Measurements from ENCODE around the gene TWIST2. TPM values are rescaled to one million over a fixed set of nuclear protein-coding genes. Genes with fewer than 3 reads are reported as not detected.

Gene TWIST2
- total RNA-seq, 1 donor from 2014 or later = not detected

DNA sequence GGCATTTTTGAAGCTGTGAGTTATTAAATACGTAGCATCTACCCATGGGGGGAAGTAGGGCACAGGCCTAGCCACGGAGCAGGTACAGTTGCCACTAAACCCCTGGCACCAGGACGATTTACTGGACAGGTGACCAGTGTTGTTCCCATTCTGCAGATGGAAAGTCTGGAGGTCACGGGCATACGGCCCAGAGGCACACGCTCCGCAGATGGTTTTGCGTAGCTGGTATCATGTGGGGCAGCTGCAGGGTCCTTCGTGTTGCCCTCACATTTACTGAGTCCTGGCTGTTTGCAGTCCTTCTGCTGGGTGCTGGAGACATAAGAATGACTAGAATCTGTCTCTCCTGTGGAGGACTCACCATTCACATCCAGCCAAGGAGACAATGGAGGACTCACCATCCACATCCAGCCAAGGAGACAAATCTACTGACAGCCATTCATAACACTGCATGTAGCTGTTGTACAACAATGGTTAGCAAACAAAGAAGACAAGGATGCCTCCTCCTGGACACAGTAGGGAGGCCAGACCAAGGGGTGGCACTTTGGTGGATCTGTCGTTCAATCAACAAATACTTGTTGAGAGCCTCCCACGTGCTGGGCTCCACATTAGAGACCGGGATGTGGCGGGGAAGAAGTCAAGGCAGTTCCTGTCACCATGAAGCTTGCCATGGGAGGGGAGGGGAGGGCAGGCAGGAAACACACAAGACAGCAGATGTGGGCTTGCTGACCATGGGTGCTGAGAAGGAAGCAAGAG lies 24.9 kb downstream of the TWIST2 start:
- intact Hi-C loops (cut with micrococcal nuclease) = no loop called here

DNA sequence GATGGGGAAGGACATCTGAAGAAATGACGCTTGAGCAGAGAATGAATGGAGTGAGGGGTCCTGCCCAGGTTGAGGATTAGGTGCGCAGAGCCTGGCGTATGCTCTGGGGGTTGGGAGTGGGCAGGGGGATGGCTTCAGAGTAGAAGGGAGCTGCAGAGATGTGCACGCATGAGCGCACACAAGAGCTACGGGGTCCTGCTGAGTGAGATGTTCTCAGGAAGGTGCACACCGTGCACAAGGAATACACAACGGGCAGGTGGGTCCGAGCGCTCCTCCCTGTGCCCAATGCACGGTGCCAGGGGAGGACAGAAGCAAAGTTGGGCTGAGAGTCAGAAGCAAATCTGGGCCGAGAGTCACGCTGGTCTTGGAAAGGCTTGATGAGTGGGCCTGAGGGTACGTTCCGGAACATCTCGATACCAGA lies 25.5 kb downstream of the TWIST2 start:
- intact Hi-C loops (cut with micrococcal nuclease) = no loop called here

DNA sequence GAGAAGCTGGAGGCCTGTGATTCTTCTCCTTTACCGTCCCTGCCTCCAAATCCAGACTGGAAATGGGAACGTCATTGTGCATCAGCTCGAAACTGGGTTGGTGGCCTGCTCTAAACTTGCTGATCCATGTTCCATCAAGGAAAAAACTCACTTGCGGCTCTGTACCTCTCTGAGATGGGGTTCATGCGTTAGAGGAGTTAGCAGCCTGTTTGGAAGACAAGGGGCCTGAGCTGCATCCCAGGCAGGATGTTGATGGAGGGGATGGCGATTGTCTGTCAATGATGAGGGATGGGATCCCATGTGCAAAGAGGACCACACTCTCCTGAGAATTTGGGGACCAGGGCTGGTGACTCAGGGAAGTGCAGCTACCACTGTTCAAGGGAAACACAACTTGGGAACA lies 26.0 kb downstream of the TWIST2 start:
- intact Hi-C loops (cut with micrococcal nuclease) = no loop called here

DNA sequence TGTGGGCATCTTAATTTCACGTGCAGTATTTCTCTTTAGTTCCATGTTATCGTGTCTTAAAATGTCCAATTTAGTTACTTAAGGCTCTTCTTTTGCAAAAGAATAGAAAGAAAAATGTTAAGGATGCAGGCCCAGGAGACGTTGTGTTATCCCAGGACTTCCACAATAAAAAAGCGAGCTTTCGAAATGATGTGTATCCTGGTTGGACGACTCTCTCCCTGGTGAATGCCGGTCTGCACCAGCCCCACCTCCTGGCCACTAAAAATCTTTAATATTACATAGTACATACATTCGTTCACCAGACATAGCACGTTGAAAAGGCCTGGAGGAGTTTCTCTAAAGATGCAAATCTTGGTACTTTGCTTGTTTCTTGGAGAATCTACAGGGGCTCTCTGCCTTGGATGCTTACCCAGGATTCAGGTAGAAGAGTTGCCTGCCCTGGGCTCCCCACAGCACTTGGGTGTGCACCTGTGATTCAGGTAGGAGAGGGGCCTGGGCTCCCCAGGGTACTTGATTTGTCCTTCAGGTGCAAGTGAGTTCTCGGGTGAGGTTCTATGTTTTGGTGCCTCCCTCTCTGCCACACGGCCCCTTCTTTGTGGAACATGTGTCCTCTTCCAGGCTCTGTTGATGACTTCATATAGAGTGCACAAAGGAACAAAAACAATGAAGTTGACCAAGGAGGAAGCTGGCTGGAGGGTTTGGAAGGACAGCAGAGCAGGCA lies 26.6 kb downstream of the TWIST2 start:
- intact Hi-C loops (cut with micrococcal nuclease) = no loop called here

DNA sequence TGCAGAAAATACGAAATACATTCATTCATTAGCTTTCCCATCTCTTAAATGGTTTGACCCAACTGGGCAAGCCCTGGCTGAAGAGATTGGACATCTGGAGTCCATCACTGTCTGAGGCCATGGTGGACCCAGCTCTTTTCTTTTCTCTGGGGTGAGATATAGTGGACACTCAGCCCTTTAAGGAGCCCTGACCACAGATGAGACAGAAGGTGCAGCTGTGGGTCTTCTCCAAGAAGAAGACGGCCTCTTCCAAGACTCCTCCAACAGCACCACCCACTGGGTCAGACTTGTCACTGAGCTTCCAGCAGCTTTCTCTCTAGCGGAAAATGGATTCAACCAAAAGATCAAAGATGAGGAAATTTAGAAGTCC lies 27.2 kb downstream of the TWIST2 start:
- intact Hi-C loops (cut with micrococcal nuclease) = no loop called here

DNA sequence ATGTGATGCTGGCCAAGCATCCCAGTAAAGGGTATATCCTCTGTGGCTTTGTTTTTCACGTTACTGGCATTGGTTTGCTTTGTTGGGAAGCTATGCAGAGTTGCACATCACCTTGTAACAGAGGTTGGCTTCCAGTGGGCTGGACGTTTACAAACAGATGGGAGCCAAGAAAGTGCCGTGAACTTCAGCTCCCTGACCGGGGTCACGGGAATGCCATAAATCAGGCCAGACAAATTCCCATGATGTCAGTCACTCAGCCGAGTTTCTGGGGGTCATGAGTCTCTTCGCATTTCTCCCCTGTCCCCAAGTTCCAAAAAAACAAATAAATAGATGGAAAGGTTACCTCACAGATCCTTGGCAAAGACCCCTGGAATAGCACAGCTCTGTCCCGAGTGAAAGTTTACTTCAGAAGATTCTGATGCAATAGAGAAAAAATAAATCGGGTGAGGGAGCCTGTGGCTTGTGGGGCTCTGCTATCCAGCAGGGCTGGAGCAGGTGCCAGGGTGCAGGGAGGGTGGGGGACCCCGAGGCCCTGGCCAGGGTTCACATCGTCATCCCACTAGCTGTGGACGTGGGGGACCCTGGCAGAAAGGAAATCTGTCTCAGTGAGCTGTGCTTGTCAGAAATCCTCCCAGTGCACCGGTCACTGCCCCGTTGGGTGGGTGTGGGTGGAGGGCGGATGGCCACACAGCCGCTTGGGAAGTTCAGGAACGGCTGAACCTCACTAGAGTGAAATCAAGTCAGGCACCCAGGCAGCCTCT lies 27.8 kb downstream of the TWIST2 start:
- intact Hi-C loops (cut with micrococcal nuclease) = no loop called here

DNA sequence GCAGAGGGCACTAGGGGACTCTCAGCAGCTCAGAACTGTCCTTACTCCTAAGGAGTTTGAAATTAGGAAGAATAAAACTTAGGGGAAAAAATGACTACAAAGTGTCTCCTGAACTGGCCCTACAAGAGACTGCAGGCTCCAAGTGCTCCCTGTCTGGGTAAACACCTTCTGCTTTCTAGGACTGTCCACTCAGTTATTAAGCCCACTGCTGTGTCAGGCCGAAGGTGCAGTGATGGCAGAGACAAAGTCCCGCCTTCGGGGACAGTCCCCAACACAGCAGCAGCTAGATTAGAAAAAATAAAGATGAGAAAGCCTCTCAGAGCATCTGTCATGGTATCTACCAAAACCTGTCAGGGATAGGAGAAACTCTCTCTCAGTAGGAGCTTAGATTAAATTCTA lies 28.3 kb downstream of the TWIST2 start:
- intact Hi-C loops (cut with micrococcal nuclease) = no loop called here

DNA sequence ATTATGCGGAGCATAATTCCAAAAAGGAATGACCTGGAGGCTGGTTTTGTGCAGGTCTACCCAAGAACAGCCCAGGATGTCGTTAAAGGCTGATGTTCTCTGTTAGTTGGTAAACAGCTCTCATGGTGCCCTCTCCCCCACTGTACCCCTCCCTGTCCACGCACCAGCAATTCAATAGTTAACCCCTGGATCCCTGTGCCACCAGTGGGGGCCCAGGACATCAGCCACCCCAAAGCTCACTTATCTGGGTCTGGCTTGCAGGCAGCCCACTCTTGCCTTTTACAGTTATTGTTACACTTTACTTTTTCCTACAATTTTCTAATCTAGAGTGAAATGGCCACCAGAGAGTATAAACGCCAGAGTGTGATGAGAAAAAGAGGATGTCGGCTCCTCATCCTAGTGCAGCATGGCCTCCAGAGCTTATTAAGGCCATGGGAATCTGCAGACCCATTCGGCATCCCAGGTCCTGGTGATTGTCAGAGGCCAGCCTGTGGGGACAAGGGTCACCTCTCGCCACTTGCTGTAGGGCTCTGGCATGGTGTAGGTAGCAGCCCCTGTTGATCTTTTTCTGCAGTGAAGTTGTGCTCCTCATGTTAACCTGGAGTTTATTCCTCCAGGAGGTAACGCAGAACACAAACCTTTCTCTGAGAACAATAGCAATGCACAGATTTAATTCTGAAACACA lies 30.3 kb downstream of the TWIST2 start:
- intact Hi-C loops (cut with micrococcal nuclease) = no loop called here

DNA sequence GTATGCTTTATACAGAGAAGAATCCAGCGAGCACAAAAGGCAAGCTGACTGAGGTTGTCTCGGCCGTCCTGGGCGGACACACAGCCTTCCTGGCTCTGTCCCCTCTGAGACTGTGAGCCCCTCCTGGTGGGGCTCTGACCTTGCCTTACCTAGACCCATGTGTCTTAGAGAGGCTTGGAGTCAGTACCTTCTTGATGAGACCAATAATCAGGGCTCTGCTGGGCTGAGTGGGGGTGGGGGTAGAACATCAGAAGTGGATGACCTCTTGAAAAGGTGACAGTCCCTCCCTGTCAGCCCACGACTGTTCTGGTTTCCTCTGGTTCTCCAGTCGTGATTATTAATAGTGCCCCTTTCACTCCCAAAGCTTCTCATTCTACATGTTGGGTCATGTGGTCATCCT lies 31.2 kb downstream of the TWIST2 start:
- intact Hi-C loops (cut with micrococcal nuclease) = no loop called here

DNA sequence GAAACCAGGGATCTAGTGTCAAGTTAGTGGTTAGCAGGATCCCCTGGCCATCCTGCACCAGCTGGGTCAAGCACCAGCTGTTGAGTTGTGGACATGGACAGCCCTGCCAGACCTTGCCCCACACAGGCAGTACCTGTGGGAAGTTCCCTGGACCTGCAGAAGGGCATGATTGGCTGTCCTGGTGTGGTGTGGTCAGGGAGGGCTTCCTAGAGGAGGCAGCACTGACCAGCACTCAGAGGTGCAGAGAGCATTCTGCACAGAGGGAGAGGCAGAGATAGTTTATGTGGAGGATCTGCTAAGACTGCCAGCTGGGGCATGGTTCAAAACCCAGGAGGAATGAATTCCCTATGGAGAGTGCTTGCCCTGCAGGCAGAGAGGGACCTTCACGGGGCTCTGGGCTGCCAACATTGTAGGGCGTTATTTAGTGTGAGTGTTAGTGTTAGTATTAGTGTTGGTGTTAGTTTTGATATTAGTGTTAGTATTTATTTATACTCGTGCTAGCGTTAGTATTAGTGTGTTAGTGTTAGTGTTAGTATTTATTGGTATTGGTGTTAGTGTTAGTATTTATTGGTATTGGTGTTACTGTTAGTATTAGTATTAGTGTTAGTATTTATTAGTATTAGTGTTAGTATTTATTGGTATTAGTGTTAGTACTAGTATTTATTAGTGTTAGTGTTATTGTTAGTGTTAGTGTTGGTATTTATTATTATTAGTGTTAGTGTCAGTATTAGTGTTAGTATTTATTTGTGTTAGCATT lies 31.9 kb downstream of the TWIST2 start:
- intact Hi-C loops (cut with micrococcal nuclease) = no loop called here

DNA sequence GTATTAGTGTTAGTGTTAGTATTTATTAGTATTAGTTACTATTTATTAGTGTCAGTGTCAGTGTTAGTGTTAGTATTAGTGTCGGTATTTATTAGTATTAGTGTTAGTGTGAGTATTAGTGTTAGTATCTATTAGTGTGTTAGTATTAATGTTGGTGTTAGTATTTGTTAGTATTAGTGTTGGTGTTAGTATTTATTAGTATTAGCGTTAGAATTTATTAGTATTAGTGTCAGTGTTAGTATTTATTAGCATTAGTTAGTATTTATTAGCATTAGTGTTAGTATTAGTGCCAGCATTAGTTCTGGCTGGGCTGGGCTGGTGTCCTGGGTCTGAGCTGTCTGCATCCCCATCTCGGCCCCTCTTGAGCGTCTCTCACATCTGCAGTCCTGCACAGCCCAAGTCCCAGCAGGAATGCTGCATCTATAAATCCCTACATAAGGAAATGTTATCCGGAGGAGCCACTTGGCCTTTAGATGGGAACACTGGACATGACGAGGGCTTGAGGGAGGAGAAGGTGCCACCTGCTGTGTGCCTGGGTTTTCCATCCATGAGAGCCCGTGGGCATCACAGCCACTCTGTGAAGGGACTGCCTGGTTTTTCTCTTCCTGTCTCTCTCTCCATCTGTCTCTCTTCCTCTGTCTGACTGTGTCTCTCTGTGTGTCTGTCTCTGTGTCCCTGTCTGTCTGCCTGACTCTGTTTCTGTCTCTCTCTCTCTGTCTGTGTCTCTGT lies 33.6 kb downstream of the TWIST2 start:
- intact Hi-C loops (cut with micrococcal nuclease) = no loop called here

DNA sequence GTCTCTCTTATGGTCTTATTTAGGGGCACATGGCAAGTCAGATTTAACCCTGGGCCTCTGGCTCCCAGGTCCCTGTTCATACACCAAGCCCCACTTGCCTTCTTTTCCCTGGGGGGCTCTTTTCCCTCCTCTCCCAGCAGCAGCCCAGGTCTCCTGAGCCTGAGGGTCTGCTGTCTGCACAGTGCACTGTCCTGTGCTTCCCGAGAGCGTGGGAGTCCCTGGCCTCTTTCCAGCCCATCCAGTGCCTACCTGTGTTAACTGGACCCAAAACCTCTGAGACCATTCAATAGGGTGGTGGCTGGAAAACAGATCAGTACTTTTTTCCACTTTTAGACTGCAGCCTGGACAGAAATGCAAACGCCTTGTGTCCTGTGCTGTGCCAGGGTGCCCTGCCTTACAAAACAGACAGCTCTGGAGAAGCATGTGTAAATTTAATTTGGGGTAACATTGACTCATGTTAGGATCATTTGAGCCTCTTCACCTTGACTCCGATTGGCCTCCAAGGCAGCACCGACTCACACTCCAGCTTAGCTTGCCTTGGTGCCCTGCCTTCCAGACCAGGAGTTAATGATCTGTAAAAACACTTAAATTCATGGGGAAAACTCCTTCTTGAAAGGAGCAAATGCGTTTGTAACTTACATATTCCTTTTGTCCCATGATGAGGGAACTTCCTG lies 34.3 kb downstream of the TWIST2 start:
- intact Hi-C loops (cut with micrococcal nuclease) = no loop called here

DNA sequence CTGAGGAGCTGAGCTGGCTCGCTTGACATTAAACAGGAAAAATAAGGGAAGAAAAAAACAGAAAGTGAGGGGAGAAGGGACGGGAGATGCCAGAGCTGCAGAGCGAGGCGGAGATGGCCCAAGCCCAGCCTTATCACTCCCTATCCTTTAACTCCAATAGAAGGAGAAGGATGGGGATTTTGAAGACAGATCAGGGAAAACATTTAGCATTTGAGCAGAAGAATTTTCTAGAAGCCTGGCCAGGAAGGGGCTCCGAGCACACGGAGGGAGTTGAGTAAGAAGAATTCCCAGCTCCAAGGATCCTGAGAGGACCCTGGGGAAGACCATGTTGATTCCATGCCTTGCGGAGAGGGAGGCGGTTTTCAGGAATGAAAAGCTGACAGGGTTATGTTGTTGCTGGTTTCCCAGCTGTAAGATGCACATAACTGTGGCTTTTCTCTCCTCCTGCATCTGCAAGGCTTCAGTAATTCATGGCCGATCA lies 35.6 kb downstream of the TWIST2 start:
- intact Hi-C loops (cut with micrococcal nuclease) = no loop called here

DNA sequence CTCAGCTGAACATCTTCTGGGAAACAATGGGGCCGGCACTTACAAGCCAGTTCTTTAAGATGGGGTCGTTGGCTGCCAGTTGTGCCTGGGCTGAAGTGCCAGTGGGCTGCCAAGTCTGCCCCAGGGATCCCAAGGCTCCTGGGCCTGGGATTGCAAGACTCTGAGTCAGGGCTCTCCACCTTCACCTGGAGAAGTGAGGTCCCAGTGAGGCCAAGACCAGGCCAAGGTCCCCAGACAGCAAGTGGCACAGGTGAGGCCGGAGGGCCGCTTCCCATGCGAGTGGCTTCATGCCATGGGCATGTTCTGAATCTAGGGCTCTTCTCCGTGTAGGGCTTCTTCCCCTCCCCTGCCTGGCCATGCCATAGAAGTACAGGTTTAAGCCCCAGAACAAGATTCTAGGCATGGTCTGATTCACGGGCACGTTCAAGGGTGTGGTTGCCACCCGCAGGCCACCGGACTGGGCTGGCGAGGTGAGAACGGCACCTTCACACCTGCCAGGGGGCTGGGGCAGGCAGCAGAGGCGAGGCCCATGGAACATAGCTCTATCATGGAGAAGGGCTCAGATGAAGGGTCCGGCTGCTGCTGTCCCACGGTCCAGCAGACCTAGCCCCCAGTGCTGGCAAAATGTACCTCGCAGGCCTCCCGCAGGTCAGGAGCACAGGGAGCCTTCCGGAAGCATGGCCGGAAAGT lies 36.4 kb downstream of the TWIST2 start:
- intact Hi-C loops (cut with micrococcal nuclease) = no loop called here

DNA sequence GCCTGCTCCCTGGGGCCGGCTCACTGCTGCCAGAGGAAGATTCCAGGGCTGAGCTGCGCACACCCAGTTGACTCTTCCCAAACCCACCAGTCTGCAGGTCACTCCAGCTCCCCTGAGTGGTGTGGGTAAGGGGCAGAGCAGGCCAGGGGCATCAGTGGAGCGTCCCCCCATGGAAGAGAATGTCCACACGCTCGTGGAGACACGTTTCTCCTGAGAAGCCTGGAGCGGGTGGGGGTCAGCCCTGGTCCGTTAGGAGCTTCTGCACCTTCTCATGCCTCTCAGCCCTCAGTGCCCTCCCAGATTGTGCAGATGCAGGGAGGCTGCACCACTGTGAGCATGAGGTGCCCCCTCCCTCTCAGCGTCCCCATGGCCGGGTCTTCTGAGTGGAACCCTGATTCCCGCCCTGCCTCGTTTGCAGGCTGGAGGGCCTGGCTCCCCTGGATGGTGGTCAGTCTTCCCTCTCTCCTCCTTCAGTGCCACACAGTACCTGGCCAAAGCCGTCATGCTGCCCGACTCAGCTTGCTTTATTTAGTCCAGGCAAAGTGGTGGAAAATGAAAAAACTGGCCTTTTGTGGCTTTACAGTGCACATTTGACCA lies 37.0 kb downstream of the TWIST2 start:
- intact Hi-C loops (cut with micrococcal nuclease) = no loop called here

DNA sequence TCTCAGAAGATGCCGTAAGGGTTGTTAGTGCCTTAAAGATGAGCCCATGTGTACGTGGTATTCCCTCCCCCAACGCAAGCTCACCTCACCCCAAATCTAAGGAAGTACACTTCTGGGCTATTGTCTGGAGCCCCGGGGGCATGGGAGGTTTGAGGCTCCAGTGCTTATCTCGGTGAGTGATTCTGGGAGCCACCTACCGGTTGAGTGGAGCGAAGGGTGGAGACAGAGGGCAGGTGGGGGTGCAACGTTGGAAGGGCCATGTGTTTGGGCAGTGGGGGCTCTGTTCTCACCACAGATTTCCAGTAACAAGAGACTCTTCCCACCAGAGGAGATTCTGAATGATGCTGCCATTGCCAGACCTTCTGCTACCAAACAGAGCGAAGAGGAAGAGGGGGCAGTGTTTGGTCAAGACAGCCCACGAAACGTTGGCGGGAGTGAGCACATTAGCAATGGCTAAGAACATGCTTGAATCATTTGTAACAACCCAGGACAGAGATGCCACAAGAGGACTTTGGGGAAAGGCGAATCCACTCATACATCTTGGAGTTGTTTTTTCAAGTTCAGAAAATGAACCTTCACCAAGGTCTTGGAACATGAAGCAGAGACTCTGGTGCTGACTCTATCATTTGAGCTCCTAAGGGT lies 38.7 kb downstream of the TWIST2 start:
- intact Hi-C loops (cut with micrococcal nuclease) = no loop called here

DNA sequence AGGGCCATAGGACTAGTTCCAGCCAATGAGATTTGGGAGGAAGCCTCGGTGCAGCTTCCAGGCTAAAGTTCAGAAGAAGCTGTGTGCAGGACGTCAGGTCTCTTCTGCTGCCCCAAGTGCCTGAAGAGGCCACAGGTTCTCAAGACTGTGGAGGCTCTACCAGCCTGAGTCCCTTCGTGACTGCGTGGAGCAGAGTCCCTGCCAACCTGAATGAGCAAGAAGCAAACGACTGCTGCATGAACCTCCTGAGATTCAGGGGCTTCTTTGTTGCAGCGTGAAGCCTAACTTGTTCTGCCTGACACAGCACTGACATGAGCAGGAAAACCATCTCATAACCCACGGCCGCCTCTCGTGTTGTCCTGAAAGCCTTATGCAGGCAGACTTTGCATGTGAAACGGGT lies 39.7 kb downstream of the TWIST2 start:
- intact Hi-C loops (cut with micrococcal nuclease) = no loop called here

DNA sequence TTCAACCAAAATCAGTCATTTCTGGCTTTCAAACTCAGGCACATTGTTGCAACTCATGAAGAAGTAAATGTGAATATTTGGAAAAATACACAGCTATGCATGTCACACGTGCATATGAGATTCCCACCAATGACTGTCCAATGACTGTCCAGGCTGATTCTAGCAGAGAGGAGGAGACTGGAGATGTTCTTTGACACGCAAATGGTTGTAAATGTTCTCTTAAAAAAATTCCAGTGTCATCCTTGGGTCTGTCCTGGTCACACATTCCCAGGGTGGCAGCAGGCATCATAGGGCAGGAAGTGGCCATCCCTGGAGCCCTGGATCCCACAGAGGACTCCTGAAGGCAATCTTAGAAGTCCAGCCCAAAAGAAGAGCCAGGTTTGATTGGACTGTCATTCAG lies 40.9 kb downstream of the TWIST2 start:
- intact Hi-C loops (cut with micrococcal nuclease) = no loop called here
